Smooth muscle cell (in vitro differentiated cells): Measurements from ENCODE around the gene PRM2. TPM values are rescaled to one million over a fixed set of nuclear protein-coding genes. Genes with fewer than 3 reads are reported as not detected.
A peak's percentile ranks its signal among the peaks of the same experiment; 100 is the strongest.

ENCODE experiments used
- DNase-seq: peaks from one replicate; lab custom pipeline; 2025; ENCODE audit not compliant: unreplicated experiment; lab: John Stamatoyannopoulos, UW
- H2AFZ ChIP-seq: fragments of 200-600 bp; sonication (generic); 2 replicates; pipeline ENCODE4 v1.6.0; 2016; ENCODE audit warnings: antibody characterized with exemption, low read depth, mild to moderate bottlenecking
- H3F3A ChIP-seq: fragments of 200-600 bp; sonication (generic); 2 replicates; pipeline ENCODE4 v1.6.0; 2017; ENCODE audit warnings: antibody characterized with exemption, low read depth
- H3K27ac ChIP-seq: fragments of 200-600 bp; sonication (generic); 2 replicates; pipeline ENCODE4 v1.5.1; 2016; ENCODE audit warnings: low read depth, mild to moderate bottlenecking
- H3K27me3 ChIP-seq: fragments of 200-600 bp; sonication (generic); 2 replicates; pipeline ENCODE4 v1.6.1; 2016; ENCODE audit warnings: low read depth, mild to moderate bottlenecking
- H3K36me3 ChIP-seq: fragments of 200-600 bp; sonication (generic); 2 replicates; pipeline ENCODE4 v1.5.1; 2016; ENCODE audit warnings: low read depth
- H3K4me1 ChIP-seq: fragments of 200-600 bp; sonication (generic); 2 replicates; pipeline ENCODE4 v1.5.1; 2016; ENCODE audit warnings: low read depth
- H3K4me2 ChIP-seq: fragments of 200-600 bp; sonication (generic); 2 replicates; pipeline ENCODE4 v1.6.0; 2016; ENCODE audit warnings: mild to moderate bottlenecking
- H3K4me3 ChIP-seq: fragments of 200-600 bp; sonication (generic); 2 replicates; pipeline ENCODE4 v1.5.1; 2016; ENCODE audit warnings: mild to moderate bottlenecking
- H3K79me2 ChIP-seq: fragments of 200-600 bp; sonication (generic); 2 replicates; pipeline ENCODE4 v1.6.0; 2016; ENCODE audit warnings: low read depth, mild to moderate bottlenecking
- H3K9ac ChIP-seq: fragments of 200-600 bp; sonication (generic); 2 replicates; pipeline ENCODE4 v1.6.0; 2016; ENCODE audit warnings: low read depth
- H3K9me3 ChIP-seq: fragments of 200-600 bp; sonication (generic); replicated peaks from 2 replicates; pipeline ENCODE4 v1.5.1; 2016; ENCODE audit warnings: low read depth
- H4K20me1 ChIP-seq: fragments of 200-600 bp; sonication (generic); 2 replicates; pipeline ENCODE4 v1.6.0; 2016; ENCODE audit warnings: low read depth
- WGBS: methylation state at CpG from one replicate; pipeline ENCODE4 v1.1.7; 2016; ENCODE audit warnings: low lambda C conversion rate; 5-methylcytosine and 5-hydroxymethylcytosine counted together
- polyA plus RNA-seq: library from polyadenylated mRNA; unstranded; fragments of >200 nt; fragmentation: Nextera tagmentation; extraction: Ambion mirVana; gene quantifications from 2 replicates; pipeline ENCODE4 v1.2.1, GENCODE V29; 2016
- total RNA-seq: library from RNA; depleted of rRNA; stranded (reverse); fragments of >200 nt; gene quantifications from 2 replicates; pipeline ENCODE4 v1.2.3, GENCODE V29; 2014
- TF ChIP-seq, protein P1 (sequence below): fragments of 200-600 bp; sonication (generic); IDR thresholded peaks from 2 replicates; pipeline ENCODE4 v1.5.1; 2017; ENCODE audit warnings: borderline replicate concordance, mild to moderate bottlenecking, antibody characterized with exemption; ENCODE audit not compliant: insufficient read depth, poor library complexity, severe bottlenecking

PRM2 gene
- total and polyA plus RNA-seq, 2 experiments from 2014 or later = not detected

GRCh38 chr16:11298143-11298900 is 22.0 kb upstream of the PRM2 start:
- Histone ChIP-seq H3K4me1 (no peaks in the 10 kb centered on the region), H4K20me1 (no peaks in the 10 kb centered on the region), H3K9ac (no peak overlapping the region), H3F3A (no peaks in the 10 kb centered on the region), H3K27ac (no peak overlapping the region), H3K4me3 (no peak overlapping the region), H3K27me3 (no peaks in the 10 kb centered on the region), H3K9me3 (no peaks in the 10 kb centered on the region), H3K79me2 (no peaks in the 10 kb centered on the region), H2AFZ (no peak overlapping the region), H3K4me2 (peak overlapping the region; percentile 67), H3K36me3 (no peaks in the 10 kb centered on the region)
- TF ChIP-seq, protein P1, sequence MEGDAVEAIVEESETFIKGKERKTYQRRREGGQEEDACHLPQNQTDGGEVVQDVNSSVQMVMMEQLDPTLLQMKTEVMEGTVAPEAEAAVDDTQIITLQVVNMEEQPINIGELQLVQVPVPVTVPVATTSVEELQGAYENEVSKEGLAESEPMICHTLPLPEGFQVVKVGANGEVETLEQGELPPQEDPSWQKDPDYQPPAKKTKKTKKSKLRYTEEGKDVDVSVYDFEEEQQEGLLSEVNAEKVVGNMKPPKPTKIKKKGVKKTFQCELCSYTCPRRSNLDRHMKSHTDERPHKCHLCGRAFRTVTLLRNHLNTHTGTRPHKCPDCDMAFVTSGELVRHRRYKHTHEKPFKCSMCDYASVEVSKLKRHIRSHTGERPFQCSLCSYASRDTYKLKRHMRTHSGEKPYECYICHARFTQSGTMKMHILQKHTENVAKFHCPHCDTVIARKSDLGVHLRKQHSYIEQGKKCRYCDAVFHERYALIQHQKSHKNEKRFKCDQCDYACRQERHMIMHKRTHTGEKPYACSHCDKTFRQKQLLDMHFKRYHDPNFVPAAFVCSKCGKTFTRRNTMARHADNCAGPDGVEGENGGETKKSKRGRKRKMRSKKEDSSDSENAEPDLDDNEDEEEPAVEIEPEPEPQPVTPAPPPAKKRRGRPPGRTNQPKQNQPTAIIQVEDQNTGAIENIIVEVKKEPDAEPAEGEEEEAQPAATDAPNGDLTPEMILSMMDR = no peak
- 94% methylated on average over 5 of the region's 5 CpGs for WGBS
- DNase-seq = no peak

DNA sequence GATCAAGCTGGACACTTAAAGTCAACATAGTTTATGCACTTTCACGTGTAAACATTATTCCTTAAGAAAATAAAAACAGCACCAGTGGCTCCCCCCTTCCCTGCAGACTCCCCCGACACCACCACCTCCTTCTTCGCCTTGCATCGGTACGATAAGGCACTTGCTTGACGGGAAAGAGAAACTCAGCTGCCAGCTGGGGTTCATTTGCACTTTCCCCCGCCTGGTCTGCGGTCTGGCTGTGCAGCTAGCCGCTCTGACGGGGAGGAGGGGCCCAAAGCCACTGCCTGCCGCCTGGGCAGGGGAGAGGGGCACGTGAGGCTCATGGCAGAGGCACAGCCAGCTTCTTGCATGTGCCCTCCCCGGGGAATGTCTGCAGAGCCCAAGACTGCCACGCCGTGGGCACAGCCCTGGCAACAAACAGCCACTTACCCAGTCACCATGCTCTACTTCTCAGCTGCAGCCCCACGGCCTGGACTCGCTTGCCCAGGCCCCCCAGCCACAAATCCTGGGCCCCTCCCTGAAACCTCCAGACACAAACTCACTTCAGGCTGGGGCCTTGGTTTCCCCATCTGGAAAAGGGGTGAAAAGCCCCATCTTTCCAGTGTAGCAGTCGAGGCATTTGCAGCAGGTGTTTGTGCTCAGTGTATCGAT is 21.3 kb upstream of the PRM2 start:
- WGBS = 22% methylated on average over 19 of the region's 19 CpGs
- Histone ChIP-seq H3F3A (no peaks in the 10 kb centered on the region), H3K79me2 (no peaks in the 10 kb centered on the region), H3K36me3 (no peaks in the 10 kb centered on the region), H2AFZ (no peak overlapping the region), H3K9me3 (no peaks in the 10 kb centered on the region), H3K4me1 (no peaks in the 10 kb centered on the region), H3K9ac (no peak overlapping the region), H3K27ac (no peak overlapping the region), H3K4me2 (peak overlapping the region; percentile 67), H3K4me3 (no peak overlapping the region), H3K27me3 (no peaks in the 10 kb centered on the region), H4K20me1 (no peaks in the 10 kb centered on the region)
- peak; percentile 11 for DNase-seq
- TF ChIP-seq, protein P1 = no peak

DNA sequence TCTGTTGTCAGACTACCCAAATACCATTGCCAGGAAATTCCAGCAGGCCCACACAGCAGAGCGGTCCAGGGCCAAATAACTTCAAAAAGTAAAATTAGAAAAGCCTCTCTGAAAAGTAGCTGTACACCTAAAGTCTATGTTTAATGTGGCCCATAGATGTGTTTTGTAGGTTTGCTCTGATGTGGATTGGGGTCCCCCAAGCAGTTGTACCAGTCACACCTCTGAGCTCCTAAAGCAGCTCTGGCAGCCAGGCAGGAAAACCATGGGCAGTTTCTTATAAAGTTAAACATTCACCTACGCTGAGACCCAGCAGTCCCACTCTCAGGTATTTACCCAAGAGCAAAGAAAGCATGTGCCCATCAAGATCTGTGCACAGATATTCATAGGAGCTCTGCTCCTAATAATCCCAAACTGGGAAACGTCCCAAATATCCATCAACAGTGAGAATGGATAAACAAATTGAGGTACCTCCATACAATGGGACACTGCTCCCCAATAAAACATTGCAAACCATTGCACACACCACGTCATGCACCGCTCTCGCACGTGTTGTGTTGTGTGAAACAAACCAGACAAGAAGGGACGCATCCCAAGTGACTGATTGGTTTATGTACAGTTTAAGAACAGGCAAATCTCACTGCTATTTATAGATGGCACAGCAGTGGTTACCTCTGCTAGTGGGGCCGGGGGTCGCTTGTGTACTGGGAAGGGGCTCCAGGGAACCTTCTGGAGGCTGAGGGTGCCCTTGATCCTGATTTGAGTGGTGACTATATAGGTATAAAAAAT is 20.6 kb upstream of the PRM2 start:
- Histone ChIP-seq H3K36me3 (no peaks in the 10 kb centered on the region), H3K9ac (no peak overlapping the region), H3F3A (no peaks in the 10 kb centered on the region), H3K27me3 (no peaks in the 10 kb centered on the region), H2AFZ (peak overlapping the region; percentile 2), H3K4me1 (no peaks in the 10 kb centered on the region), H3K4me2 (peak overlapping the region; percentile 67), H3K27ac (no peak overlapping the region), H3K4me3 (no peak overlapping the region), H3K79me2 (no peaks in the 10 kb centered on the region), H4K20me1 (no peaks in the 10 kb centered on the region), H3K9me3 (no peaks in the 10 kb centered on the region)
- DNase-seq = no peak
- WGBS = 18% methylated on average over 10 of the region's 10 CpGs
- TF ChIP-seq, protein P1 = no peak
